ENCODE results near the gene RUBCN. TPM values are rescaled to one million over a fixed set of nuclear protein-coding genes. Genes with fewer than 3 reads are reported as not detected.

Gene RUBCN
- total RNA-seq, result 17.2 and 20.2 TPM in 2 replicates

GRCh38 chr3:197736491-197737318 lies at the start of gene RUBCN:
Gene RUBCN, minus strand, starts transcription at chr3:197736904. Its CDS starts 185 bp downstream, at chr3:197736719.

GRCh38 chr3:197749601-197750395 lies 13.1 kb upstream of the RUBCN start, which contains the start of gene FYTTD1:
Gene FYTTD1, plus strand, starts transcription at chr3:197749883. Its CDS starts 89 bp downstream, at chr3:197749972.

Other genes starting within 250 kb of the RUBCN start
- 3.9 and 8.9 TPM in 2 replicates for gene BDH1, start 180.9 kb downstream of the RUBCN start, total RNA-seq
- 62.2 and 65.4 TPM in 2 replicates for gene FYTTD1, start 13.0 kb upstream of the RUBCN start, total RNA-seq
- gene LRCH3, start 54.4 kb upstream of the RUBCN start, total RNA-seq, result 65.8 and 130 TPM in 2 replicates
- gene RPL35A, start 213.3 kb upstream of the RUBCN start, total RNA-seq, result 834 and 913 TPM in 2 replicates
- gene LMLN, start 223.3 kb upstream of the RUBCN start, total RNA-seq, result 6.5 and 8.8 TPM in 2 replicates